Psoas muscle (tissue), 8 donors: Measurements from ENCODE around the gene PRKCD. TPM values are rescaled to one million over a fixed set of nuclear protein-coding genes. Genes with fewer than 3 reads are reported as not detected.

Source experiments
- ATAC-seq, 4 donors: fragments of 200-7000 bp; cut with Tn5 transposase; one replicate each; pipeline ENCODE4 v1.9.1; 2020; ENCODE audit warnings: moderate library complexity in 3 of 4, mild to moderate bottlenecking in 2 of 4
- DNase-seq, 2 donors: peaks; one replicate each; pipeline ENCODE4 v3.0.0-alpha.2; 2020
- H3K27ac ChIP-seq: fragments of 200-600 bp; one replicate; pipeline ENCODE4 v1.8.0; 2022
- H3K27me3 ChIP-seq, 3 donors: fragments of 200-600 bp in 1 of 3; one replicate each; pipeline versions ENCODE4 v1.6.1 to v1.8.0; 2013 to 2022; ENCODE audit warnings: low read length in 2 of 3, mild to moderate bottlenecking in 2 of 3, moderate library complexity in 1 of 3; ENCODE audit not compliant: insufficient read depth in 3 of 3
- H3K36me3 ChIP-seq, 2 donors: fragments of 200-600 bp in 1 of 2; one replicate each; pipeline versions ENCODE4 v1.6.1 to v1.8.0; 2013 to 2022; ENCODE audit warnings: low read depth in 1 of 2, mild to moderate bottlenecking in 1 of 2, moderate library complexity in 1 of 2; ENCODE audit not compliant: insufficient read depth in 1 of 2
- H3K4me1 ChIP-seq: fragments of 200-600 bp; one replicate; pipeline ENCODE4 v1.8.0; 2022
- H3K4me3 ChIP-seq: fragments of 200-600 bp; one replicate; pipeline ENCODE4 v1.8.0; 2022; ENCODE audit warnings: mild to moderate bottlenecking
- H3K9me3 ChIP-seq: fragments of 200-600 bp; one replicate; pipeline ENCODE4 v1.8.0; 2022
- WGBS, 3 donors: extraction: QIAGEN DNeasy Blood & Tissue Kit; methylation state at CpG; one replicate each; pipeline versions ENCODE4 v1.1.6 to v1.1.7; 2013; 5-methylcytosine and 5-hydroxymethylcytosine counted together
- intact Hi-C, 2 donors: fragments of 100-400 bp; cut with DNase I; formaldehyde crosslinking; loops; one replicate each; pipeline versions ENCODE4 v1.11.0 to v1.14.2; 2022
- polyA plus RNA-seq, 3 donors: library from polyadenylated mRNA; stranded (reverse); fragments of 200-250 nt; gene quantifications; one replicate each; pipeline ENCODE4 v1.2.3, GENCODE V29; 2013
- total RNA-seq, 4 donors: library from RNA; stranded (reverse); fragmentation: NEBNext Ultra II Directional in 2 of 4; extraction: Animal tissue kit (Norgen Biotek cat#: 25700) in 2 of 4; gene quantifications; one replicate each; pipeline versions ENCODE4 v1.2.1 to v1.2.4, GENCODE V29; 2021 to 2023
- TF ChIP-seq, protein P1 (sequence below): fragments of 200-600 bp; IDR thresholded peaks from one replicate; pipeline ENCODE4 v1.8.0; 2022; ENCODE audit warnings: antibody characterized with exemption
- donor health status: healthy with polysubstance abuse.
- donor health status: DM: no; HTN: no; CAD: no; lungs with moderate emphysema.
- donor health status: Bipolar disorder and iron deficiency.
- donor health status: healthy.
- donor health status: DM: yes; HTN: yes; CAD: no.
- donor health status: DM: no; HTN: no; CAD: no.
- donor health status: DM: no; HTN: no; CAD: no.
- donor health status: DM: yes; HTN: yes; CAD: no.

The PRKCD gene
- total and polyA plus RNA-seq, 7 donors = 3.2 to 8.4 (median 4.4) TPM

DNA sequence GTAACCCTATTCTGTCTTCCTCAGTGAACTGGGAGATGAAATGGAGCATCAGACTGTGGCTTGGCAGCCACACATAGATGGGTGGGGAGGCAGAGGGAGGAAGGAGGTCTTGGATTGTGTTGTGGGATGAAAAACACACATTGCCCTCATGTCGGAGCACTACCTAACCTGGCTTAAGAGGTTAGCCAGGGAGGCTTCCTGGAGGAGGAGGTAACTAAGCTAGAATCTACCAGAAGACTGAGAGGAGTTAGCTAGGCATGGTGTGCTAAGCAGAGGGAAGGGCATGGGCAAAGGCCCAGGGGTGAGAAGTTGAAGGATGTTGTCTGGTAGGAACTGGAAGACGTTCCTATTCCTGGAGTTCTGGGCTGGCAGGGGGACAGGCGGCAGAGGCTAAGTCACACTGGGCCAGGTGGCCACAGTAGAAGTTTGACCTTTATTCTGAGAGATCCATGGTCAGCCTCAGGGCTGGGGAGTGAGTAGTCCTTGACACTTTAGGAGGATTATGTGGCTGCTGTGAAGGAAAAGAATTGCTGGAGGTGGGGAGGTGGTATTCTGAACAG lies 7.7 kb upstream of the PRKCD start:
- Histone ChIP-seq H3K9me3 (no peaks in the 10 kb centered on the region), H3K27ac (no peak overlapping the region), H3K4me3 (no peak overlapping the region), H3K4me1 (peaks cover 19% of the 10 kb centered on the region), H3K36me3 (no peaks in the 10 kb centered on the region), H3K27me3 (no peaks in the 10 kb centered on the region)
- TF ChIP-seq, protein P1, sequence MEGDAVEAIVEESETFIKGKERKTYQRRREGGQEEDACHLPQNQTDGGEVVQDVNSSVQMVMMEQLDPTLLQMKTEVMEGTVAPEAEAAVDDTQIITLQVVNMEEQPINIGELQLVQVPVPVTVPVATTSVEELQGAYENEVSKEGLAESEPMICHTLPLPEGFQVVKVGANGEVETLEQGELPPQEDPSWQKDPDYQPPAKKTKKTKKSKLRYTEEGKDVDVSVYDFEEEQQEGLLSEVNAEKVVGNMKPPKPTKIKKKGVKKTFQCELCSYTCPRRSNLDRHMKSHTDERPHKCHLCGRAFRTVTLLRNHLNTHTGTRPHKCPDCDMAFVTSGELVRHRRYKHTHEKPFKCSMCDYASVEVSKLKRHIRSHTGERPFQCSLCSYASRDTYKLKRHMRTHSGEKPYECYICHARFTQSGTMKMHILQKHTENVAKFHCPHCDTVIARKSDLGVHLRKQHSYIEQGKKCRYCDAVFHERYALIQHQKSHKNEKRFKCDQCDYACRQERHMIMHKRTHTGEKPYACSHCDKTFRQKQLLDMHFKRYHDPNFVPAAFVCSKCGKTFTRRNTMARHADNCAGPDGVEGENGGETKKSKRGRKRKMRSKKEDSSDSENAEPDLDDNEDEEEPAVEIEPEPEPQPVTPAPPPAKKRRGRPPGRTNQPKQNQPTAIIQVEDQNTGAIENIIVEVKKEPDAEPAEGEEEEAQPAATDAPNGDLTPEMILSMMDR = no peak
- intact Hi-C loops = loop anchor here in 1 of 2 donors (10.0 kb wide), 1 partner anchor 1509 kb away; no protein-coding TSS in a partner anchor
- DNase-seq = no peak
- ATAC-seq = peak in 3 of 4 donors; percentile 49 to 67 (median 52)
- WGBS, 3 donors = 42 to 56% (median 44%) methylated on average over 3 of the region's 3 CpGs

DNA sequence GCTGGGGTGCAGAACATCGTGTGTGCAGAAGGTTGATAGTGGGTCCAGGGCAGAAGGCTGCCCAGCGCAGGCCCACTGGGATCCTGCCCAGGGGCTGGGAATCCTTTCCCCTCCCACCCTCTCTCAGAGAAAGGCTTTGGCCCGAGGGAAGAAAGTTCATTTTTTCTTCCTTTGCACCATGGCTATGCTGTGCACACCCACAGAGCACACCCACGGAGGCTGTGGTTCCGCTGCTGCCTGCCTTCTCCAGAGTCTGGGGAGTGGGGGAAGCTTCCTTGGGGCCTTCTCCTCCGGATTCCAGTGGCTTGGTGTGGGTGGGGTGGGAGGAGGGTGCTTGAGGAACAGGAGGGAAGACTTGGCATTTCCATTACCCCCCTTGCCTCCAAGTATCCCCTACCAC lies 7.0 kb upstream of the PRKCD start:
- Histone ChIP-seq H3K27ac (no peak overlapping the region), H3K36me3 (no peaks in the 10 kb centered on the region), H3K4me1 (peaks cover 20% of the 10 kb centered on the region), H3K9me3 (no peaks in the 10 kb centered on the region), H3K4me3 (no peak overlapping the region), H3K27me3 (no peaks in the 10 kb centered on the region)
- 60 to 78% (median 74%) methylated on average over 5 to 6 of the region's 6 CpGs for WGBS, 3 donors
- intact Hi-C loops = loop anchor here in 1 of 2 donors (10.0 kb wide), 1 partner anchor 1509 kb away; no protein-coding TSS in a partner anchor
- no peak for ATAC-seq
- DNase-seq = no peak
- TF ChIP-seq, protein P1 = no peak

DNA sequence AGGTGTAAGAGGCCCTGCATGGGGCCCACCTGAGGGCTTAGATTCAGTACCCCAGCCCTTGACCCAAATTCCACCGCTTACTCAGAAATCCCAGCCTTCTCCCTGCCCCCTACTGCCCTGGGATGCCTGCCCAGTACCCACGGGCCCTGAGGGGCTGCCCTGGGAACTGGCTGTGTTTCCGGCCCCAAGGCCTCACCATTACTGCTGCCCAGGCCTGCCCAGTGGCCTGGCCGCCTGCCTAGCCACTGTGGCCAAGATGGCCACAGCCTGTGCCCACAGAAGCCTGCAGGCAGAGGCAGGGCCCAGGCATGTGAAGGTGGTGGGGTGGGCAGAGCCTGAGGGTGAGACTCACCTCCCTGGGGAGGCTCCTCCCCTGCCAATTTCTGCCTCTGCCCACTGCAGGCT lies 6.1 kb upstream of the PRKCD start:
- Histone ChIP-seq H3K36me3 (no peaks in the 10 kb centered on the region), H3K9me3 (no peaks in the 10 kb centered on the region), H3K4me1 (peaks cover 25% of the 10 kb centered on the region), H3K27me3 (no peaks in the 10 kb centered on the region), H3K27ac (no peak overlapping the region), H3K4me3 (no peak overlapping the region)
- intact Hi-C loops = loop anchor here in 1 of 2 donors (10.0 kb wide), 1 partner anchor 1510 kb away; no protein-coding TSS in a partner anchor
- TF ChIP-seq, protein P1 = no peak
- ATAC-seq (peak in 1 of 4 donors; percentile 37), DNase-seq (no peak)
- 55 to 66% (median 59%) methylated on average over 4 of the region's 4 CpGs for WGBS, 3 donors

DNA sequence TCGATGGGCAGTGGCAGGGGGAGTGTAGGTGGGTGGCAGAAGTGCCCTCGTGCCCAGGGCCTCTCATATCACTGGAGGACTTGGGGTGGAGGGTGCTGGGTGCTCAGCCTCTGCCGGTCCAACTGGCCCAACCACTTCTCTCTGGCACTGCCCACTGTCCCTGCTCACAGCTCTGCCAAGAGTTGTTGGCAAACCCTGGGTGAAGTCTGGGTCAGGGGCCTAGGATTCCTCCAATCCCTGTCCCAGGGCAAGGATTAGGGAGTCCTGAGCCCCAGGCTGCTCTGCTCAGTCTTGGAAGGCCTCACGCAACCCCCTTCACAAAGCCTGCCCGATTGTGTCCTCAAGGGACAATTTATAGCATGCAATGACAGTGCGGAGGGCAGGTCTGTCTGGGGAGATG lies 5.2 kb upstream of the PRKCD start:
- 43 to 56% (median 46%) methylated on average over 6 of the region's 6 CpGs for WGBS, 3 donors
- H3K36me3 ChIP-seq = no peaks in the 10 kb centered on the region
- H3K9me3 ChIP-seq = no peaks in the 10 kb centered on the region
- no peak overlapping the region for H3K4me3 ChIP-seq
- H3K4me1 ChIP-seq = peaks cover 28% of the 10 kb centered on the region
- no peak overlapping the region for H3K27ac ChIP-seq
- ATAC-seq (no peak), DNase-seq (no peak)
- H3K27me3 ChIP-seq = no peaks in the 10 kb centered on the region
- intact Hi-C loops = loop anchor here in 1 of 2 donors (10.0 kb wide), 1 partner anchor 1511 kb away; no protein-coding TSS in a partner anchor
- TF ChIP-seq, protein P1 = no peak
